ENCODE data around the gene SNCB. TPM values are rescaled to one million over a fixed set of nuclear protein-coding genes. Genes with fewer than 3 reads are reported as not detected.

SNCB gene
- under 1 TPM in 1 of 3 donors, not detected in 2; 0.26 TPM for polyA plus RNA-seq

DNA sequence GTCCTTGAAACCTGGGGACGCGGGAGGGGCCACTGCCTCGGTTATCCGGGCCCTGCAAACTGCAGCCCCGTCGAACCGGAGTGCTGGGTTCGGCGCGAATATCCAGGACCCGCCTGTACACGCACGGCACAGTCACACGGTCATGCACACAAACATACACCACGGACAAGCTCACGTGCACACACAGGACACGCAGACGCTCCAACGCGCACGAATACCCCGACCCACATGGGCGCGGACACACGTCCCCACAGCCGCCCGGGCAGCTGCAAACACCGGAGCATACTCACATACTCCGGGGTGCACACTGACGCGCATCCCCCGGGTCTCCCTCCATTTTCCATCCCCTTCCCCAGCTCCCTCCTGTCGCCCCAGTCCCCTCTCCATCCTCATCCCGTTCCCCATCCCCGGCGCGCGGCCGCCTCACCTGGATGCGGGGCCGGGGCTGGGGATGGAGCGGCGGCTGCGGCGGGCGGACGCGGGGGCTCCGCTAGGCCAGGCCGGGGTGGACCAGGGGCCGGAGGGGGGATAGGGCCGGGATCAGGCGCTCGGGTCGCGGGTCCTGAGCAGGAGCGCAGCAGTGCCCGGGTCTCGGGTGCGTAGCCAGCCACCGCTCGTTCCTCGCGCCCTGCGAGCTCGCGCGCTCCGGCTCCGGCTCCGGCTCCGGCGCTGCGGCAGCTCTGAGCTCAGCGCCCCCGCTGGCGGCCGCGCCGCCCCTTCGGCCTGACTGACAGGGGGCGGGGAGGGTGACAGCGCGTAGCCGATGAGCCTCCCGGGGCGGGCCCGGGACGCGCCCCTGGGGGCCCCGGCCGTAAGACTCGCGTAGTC is at the start of gene SNCB, which contains the start of gene EIF4E1B:
TSS of gene SNCB (minus strand) at position 682 of the 828 bp plus-strand sequence. CDS start 880 bp downstream, outside the sequence.
TSS of gene EIF4E1B (plus strand) at position 823 of the 828 bp plus-strand sequence. CDS start 12,113 bp downstream, outside the sequence.
- H3K4me1 Mint-ChIP-seq, result peaks cover 7 to 15% of the 10 kb centered on the region in 2 donors
- peaks cover 0 to 1% (median 0%) of the 10 kb centered on the region in 6 donors for H3K9me3 Mint-ChIP-seq
- DNase-seq, result peak in 2 of 3 donors; percentile 31 to 35
- H3K27me3 Mint-ChIP-seq (ENCODE audit: low read depth in 3 of 3), result peaks cover 15 to 35% (median 24%) of the 10 kb centered on the region in 3 donors
- peaks cover 0 to 2% (median under 1%) of the 10 kb centered on the region in 3 donors for H3K36me3 Mint-ChIP-seq
- peak within 1 kb of the TSS; percentile 23 to 72 (median 57) for H3K4me3 Mint-ChIP-seq
- no peak within 1 kb of the TSS for H3K27ac Mint-ChIP-seq

DNA sequence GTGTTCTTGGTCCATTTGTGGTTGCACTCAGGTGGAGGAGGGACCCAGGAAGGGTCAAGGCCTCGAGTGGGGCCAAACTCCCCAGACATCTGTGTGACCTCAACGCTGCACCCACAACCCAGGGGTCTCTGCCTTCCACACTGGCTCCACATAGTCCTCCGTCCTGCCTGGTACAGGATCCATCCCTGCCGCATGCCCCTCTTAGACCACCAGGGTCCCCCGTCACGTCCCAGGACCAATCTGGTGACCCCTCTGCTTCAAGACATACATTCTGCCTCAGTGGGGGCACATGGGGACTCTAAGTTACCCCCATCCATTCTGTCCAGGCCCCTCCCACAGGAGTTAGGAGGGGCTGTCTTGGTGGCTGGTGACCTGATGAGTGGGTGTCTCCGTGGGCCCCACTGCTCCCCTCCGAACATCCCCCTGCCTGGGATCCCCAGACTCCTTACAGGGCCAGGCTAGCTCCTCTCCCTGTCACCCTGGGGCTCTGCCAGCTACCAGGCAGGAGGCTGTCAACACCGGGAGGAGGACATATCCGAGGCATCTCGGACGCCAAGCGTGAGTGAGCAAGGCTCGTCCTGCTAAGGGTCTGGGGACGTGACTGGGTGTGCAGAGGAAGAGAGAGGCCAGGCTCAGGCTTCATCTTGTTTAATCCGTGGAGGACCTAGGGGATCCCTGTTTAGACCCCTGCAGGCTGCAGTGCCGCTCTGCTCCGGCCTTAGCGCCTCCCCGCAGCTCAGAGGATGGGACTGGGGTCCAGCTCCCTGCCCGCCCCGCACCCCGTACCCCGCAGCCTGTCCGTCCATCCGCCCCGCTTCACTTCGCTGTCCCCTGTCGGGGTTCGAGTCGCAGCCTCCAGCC is 49.3 kb upstream of the SNCB start:
- peaks cover 5% of the 10 kb centered on the region in 2 donors for H3K4me1 Mint-ChIP-seq
- no peak overlapping the region for H3K27ac Mint-ChIP-seq
- no peak for DNase-seq
- H3K27me3 Mint-ChIP-seq (ENCODE audit: low read depth in 3 of 3), result peaks cover 22 to 28% (median 27%) of the 10 kb centered on the region in 3 donors
- H3K9me3 Mint-ChIP-seq, result peaks cover 0 to 4% (median 0%) of the 10 kb centered on the region in 6 donors
- H3K4me3 Mint-ChIP-seq, result no peak overlapping the region
- H3K36me3 Mint-ChIP-seq, result peaks cover 0 to 4% (median 0%) of the 10 kb centered on the region in 3 donors

DNA sequence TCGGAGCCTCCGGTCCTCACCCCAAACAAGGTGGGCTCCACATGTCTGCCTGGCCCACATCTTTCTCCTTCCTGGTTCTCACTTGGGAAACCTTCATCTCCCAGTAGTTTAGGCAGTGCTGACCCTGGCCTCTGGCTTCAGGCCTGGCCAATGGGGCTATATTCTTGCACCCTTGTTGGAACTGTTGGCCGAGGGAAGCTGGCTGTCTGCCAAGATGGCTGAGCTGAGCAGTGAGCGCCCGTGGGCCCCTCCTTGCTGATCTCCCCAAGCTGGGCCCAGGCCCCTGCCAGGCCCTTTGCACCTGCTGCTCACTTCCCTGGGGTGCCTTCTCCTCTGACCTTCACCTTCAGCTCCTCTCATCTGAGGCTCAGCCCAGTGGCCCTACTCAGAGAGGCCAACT is 48.2 kb upstream of the SNCB start:
- H3K27me3 Mint-ChIP-seq (ENCODE audit: low read depth in 3 of 3), result peaks cover 19 to 26% (median 22%) of the 10 kb centered on the region in 3 donors

DNA sequence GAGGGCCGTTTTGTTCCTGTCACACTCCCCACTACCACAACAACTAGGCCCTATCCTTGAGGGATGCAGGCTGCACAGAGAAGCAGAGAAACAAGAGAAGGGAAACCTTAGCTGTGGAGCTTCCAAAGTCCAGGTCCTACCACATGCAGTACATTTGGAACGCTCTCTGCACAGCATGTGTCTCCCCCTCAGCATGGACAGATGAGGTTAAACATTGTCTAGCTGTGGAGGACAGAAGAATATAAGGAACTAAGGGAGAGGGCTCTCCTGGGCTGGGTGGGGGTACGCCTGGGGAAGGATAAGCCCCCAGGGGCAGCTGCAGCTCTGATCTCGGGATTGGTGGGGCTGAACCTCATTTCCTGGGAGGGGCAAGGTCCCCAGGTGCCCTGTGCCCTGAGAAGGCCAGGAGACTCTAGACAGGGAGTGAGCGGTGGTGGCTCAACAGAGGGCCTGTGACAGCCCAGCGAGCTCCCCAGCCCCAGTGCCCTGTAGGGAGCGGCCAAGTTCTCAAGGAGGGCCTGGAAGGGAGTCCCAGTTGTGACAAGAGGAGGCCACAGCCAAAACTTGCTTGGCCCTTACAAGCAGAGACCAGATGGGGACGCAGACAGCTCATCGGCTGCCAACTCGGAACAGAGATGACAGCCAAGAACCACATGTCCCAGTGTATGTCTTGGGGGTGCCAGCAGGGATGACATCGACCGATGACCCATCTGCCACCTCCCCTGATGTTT is 47.0 kb upstream of the SNCB start:
- Mint-ChIP-seq H3K27me3 (ENCODE audit: low read depth in 3 of 3) (peaks cover 18 to 24% (median 18%) of the 10 kb centered on the region in 3 donors), H3K4me1 (peaks cover 11 to 14% of the 10 kb centered on the region in 2 donors), H3K9me3 (no peaks in the 10 kb centered on the region), H3K36me3 (peaks cover 0 to under 1% (median 0%) of the 10 kb centered on the region in 3 donors), H3K27ac (no peak overlapping the region), H3K4me3 (no peak overlapping the region)
- no peak for DNase-seq

More for the DNA sequence above, 48.2 kb upstream of the SNCB start:
- H3K9me3 Mint-ChIP-seq, result no peaks in the 10 kb centered on the region
- H3K4me3 Mint-ChIP-seq, result no peak overlapping the region
- no peak for DNase-seq
- peaks cover 0 to 4% (median 0%) of the 10 kb centered on the region in 3 donors for H3K36me3 Mint-ChIP-seq
- peaks cover 11 to 13% of the 10 kb centered on the region in 2 donors for H3K4me1 Mint-ChIP-seq
- no peak overlapping the region for H3K27ac Mint-ChIP-seq

DNA sequence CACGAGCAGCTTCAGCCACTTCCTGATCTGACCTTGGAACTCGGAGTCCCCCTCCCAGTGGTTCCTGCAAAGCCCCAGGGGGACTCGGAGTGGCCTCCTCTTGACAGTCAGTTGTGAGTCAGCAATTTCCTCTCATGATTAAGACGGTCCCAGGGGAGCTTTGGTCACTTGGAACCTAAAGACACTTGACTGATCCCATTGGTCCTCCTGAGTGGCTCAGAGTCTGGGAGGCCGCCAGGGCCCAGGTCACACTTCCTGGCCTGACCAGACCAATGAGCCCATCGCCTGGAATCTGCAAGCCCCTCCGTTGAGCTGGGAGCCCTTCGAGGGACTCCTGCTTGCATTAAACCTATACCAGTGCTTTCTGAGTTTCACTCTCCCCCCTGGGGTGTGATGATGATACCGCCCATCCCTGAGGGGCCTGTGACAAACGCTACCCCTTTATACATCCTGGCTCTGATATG is 46.1 kb upstream of the SNCB start:
- H3K9me3 Mint-ChIP-seq, result no peaks in the 10 kb centered on the region
- peaks cover 12 to 17% (median 13%) of the 10 kb centered on the region in 3 donors for H3K27me3 Mint-ChIP-seq (ENCODE audit: low read depth in 3 of 3)
- H3K4me1 Mint-ChIP-seq, result peaks cover 11 to 14% of the 10 kb centered on the region in 2 donors
- no peak for DNase-seq
- H3K36me3 Mint-ChIP-seq, result no peaks in the 10 kb centered on the region
- no peak overlapping the region for H3K4me3 Mint-ChIP-seq
- H3K27ac Mint-ChIP-seq, result no peak overlapping the region

DNA sequence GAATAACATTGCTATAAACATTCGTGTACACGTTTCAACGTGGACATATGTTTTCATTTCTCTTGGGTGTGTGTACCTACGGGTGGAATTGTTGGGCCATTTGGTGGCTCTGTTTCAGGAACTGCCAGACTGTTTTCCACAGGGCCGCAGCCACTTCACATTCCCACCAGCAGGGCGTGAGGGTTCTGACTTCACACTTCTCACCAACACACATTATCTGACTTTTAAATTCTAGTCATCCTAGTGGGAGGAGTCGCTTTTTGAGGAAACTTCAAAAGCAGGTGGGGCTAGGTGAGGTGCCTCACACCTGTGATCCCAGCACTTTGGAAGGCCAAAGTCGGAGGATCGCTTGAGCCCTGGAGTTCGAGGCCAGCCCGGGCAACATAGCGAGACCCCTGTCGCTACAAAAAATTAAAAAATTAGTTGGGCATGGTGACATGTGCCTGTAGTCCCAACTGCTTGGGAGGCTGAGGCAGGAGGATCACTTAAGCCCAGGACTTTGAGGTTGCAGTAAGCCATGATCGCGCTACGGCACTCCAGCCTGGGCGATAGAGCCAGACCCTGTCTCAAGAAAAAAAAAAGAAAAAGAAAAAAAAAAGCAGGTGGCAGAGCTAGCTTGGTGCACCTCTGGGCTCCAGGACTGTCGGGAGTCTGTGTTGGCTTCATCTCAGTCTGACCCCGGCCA is 45.5 kb upstream of the SNCB start:
- Mint-ChIP-seq H3K9me3 (no peaks in the 10 kb centered on the region), H3K4me3 (no peak overlapping the region), H3K27me3 (ENCODE audit: low read depth in 3 of 3) (peaks cover 11 to 16% (median 14%) of the 10 kb centered on the region in 3 donors), H3K36me3 (no peaks in the 10 kb centered on the region), H3K4me1 (peaks cover 11 to 14% of the 10 kb centered on the region in 2 donors), H3K27ac (no peak overlapping the region)
- DNase-seq, result no peak

DNA sequence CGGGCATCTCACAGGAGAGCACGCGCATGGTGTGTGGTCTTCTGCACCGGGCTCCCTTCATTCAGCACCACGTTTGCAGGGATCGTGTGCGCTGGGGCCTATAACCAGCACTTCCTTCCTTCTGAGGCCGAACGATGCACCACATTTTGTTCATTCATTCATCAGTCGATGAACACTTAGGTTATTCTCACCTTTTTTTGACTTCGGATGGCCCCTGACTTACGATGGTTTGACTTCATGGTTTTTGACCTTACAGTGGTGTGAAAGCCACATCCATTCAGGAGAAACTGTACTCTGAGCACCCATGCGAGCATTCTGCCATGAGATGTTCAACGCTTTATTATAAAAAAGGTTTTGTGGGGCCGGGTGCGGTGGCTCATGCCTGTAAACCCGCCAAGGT is 44.5 kb upstream of the SNCB start:
- Mint-ChIP-seq H3K27me3 (ENCODE audit: low read depth in 3 of 3) (peaks cover 10 to 15% (median 15%) of the 10 kb centered on the region in 3 donors), H3K9me3 (no peaks in the 10 kb centered on the region)

DNA sequence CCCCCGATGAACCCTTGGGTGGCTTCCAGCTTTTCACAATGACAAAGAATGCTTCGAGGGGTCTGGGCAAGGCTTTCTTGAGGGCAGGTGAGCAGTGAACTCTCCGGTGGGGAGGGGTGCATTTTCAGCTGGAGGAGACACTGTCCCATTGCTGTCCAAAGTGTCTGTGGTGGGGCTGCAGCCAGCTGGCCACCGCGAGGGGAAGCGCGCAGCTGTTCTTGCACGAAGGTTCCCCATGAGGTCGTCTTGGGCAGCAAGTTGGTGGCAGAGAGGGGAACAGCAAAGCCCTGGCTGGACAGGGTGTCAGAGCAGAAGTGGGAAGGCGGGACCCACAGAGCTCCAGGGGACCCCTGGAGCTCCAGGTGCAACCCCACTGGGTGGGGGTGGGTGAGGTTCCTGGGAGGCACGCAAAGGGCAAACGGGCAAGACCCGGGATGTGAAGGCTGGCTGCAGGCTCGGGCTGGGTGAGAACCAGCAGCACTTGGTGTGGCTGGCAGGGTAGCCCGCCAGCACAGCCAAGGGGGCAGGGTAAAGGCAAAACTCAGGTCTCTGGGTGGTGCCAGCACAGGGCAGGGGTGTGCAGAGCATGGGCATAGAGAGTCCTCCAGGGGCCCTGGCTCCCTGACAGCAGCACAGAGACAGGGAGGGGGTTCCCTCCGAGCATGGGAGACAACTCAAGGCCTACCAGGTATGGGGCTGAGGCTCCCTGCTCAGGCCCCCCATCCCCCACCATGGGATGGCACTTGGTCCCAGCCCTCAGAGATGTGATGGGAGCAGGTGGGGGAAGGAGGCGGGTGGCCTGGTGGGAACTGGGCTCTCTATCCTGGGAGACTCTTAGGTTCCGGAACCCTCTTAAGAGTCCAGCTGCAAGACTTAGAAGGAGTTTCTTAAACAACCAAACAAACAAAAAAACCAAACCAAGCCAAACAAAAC is 43.6 kb upstream of the SNCB start:
- H3K36me3 Mint-ChIP-seq, result no peaks in the 10 kb centered on the region
- H3K27ac Mint-ChIP-seq, result no peak overlapping the region
- H3K4me1 Mint-ChIP-seq, result peaks cover 11 to 14% of the 10 kb centered on the region in 2 donors
- no peak overlapping the region for H3K4me3 Mint-ChIP-seq
- H3K9me3 Mint-ChIP-seq, result no peaks in the 10 kb centered on the region
- peaks cover 10 to 16% (median 11%) of the 10 kb centered on the region in 3 donors for H3K27me3 Mint-ChIP-seq (ENCODE audit: low read depth in 3 of 3)
- no peak for DNase-seq

More for the DNA sequence above, 44.5 kb upstream of the SNCB start:
- Mint-ChIP-seq H3K27ac (peak overlapping the region in 2 of 6 donors; percentile 0 to 30), H3K4me1 (peaks cover 11 to 14% of the 10 kb centered on the region in 2 donors), H3K4me3 (peak overlapping the region in 2 of 5 donors; percentile 41 to 53), H3K36me3 (no peaks in the 10 kb centered on the region)
- peak; percentile 44 to 69 (median 65) for DNase-seq

DNA sequence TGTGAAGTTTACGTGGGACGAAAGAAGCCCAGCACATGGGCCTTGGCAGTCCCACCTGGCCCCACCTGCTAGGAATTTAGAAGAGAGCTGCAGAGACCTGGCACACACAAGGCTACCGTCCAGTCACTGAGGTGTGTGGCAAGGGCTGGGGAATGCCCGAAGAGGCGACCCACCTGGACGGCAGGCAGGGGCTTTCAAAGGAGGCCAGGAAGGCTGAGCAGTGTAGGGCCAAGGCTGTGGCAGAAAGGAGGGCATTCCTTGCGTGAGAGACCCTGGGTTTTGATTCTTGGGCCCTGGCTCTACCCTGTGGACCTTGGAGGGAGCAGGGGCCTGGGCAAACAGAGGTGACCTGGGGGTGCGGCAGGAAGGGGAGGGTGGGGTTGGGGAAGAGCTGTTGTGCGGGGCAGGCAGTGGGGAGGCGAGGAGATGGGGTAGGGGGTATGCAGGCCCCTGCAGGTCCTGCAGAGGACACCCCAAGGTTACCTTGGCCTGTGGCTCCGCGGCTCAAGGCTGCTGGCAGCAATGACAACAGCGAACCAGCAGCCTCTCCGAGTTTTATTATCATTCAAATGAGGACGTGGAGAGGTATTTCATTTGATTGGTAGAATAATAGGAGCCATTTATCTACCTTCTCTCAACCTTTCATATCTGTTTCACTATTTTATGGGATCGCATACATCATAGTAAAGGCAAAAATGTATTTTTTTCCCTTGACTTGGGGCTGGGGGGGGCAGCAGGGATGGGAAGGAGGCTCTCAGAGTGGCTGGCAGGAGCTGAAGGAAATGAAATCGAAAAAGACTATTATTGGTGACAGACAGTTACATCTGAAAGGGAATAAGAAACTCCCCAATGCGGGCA is 41.8 kb upstream of the SNCB start:
- no peak for DNase-seq
- peaks cover 6 to 22% (median 6%) of the 10 kb centered on the region in 3 donors for H3K27me3 Mint-ChIP-seq (ENCODE audit: low read depth in 3 of 3)
- H3K27ac Mint-ChIP-seq, result no peak overlapping the region
- no peaks in the 10 kb centered on the region for H3K36me3 Mint-ChIP-seq
- H3K4me3 Mint-ChIP-seq, result no peak overlapping the region
- H3K4me1 Mint-ChIP-seq, result peaks cover 11 to 14% of the 10 kb centered on the region in 2 donors
- H3K9me3 Mint-ChIP-seq, result no peaks in the 10 kb centered on the region

DNA sequence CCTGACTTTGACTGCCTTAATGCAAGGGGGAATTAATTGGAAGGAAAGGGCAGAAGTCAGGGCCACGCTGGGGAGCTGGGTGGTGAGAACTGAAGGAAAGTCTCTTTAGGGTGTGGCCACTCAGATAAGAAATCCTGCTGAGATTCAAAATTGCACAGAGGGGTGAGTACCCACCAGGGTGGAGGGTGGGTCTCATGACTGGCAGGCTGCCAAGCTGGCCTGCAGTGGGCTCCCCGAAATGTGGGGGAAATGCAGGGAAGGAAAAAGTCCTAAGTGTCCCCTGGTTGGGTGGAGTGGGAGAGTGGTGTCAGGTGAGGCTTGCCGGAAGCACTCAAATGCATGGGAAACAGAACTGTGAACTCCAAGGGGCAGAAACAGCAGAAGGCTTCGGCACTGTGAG is 41.1 kb upstream of the SNCB start:
- DNase-seq, result no peak
- H3K9me3 Mint-ChIP-seq, result no peaks in the 10 kb centered on the region
- peaks cover 3 to 22% (median 3%) of the 10 kb centered on the region in 3 donors for H3K27me3 Mint-ChIP-seq (ENCODE audit: low read depth in 3 of 3)
- no peak overlapping the region for H3K27ac Mint-ChIP-seq
- peaks cover 11 to 14% of the 10 kb centered on the region in 2 donors for H3K4me1 Mint-ChIP-seq
- H3K4me3 Mint-ChIP-seq, result no peak overlapping the region
- no peaks in the 10 kb centered on the region for H3K36me3 Mint-ChIP-seq

DNA sequence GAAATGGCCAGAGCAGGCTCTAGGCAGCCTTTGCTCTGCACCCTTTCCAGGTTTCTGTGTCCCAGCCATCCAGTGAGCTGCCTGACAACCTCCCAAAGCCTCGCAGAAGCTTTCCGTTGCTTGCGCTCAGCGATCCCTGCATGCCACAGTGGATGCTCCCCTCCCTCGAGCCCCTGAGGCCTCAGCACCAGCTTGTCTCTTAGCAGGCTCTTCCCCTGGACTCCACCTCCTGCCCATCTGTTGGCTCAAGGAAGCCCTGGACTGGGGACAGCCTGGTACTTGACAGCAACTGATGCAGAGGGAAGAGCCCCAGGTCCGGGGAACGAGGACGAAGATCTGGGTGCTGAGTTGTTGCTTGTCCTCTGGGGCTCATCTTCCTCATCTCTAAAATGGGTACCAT is 40.1 kb upstream of the SNCB start:
- Mint-ChIP-seq H3K27me3 (ENCODE audit: low read depth in 3 of 3) (peaks cover 3 to 25% (median 7%) of the 10 kb centered on the region in 3 donors), H3K4me1 (peaks cover 11 to 14% of the 10 kb centered on the region in 2 donors), H3K9me3 (no peaks in the 10 kb centered on the region), H3K36me3 (no peaks in the 10 kb centered on the region), H3K27ac (no peak overlapping the region), H3K4me3 (no peak overlapping the region)
- no peak for DNase-seq
